ENCODE data around the gene NUDCD3.
"Not testable (repeated sequence)": the region's sequence is repeated elsewhere in the genome, so short reads cannot be mapped to it uniquely, and the experiment has no call there.

NUDCD3 gene

GRCh38 chr7:44445986-44446671, 44.3 kb downstream of the NUDCD3 start:
- no peak for DNase-seq

GRCh38 chr7:44441079-44441478, 49.4 kb downstream of the NUDCD3 start:
- DNase-seq = no peak

GRCh38 chr7:44440577-44441078, 49.8 kb downstream of the NUDCD3 start:
- no peak for DNase-seq

GRCh38 chr7:44439926-44440325, 50.5 kb downstream of the NUDCD3 start:
- DNase-seq = no peak

GRCh38 chr7:44438816-44439215, 51.6 kb downstream of the NUDCD3 start:
- DNase-seq = no peak

GRCh38 chr7:44434201-44434600, 56.3 kb downstream of the NUDCD3 start:
- no peak for DNase-seq

- DNase-seq = no peak
These were observed 57.0 kb downstream of the NUDCD3 start for GRCh38 chr7:44433255-44434022.

- DNase-seq = no peak
These were observed 58.0 kb downstream of the NUDCD3 start for GRCh38 chr7:44432381-44432977.

GRCh38 chr7:44431091-44431608, 59.3 kb downstream of the NUDCD3 start:
- no peak for DNase-seq

- no peak for DNase-seq
These were observed 60.4 kb downstream of the NUDCD3 start for GRCh38 chr7:44430054-44430453.

GRCh38 chr7:44424762-44425161, 65.7 kb downstream of the NUDCD3 start:
- not testable (repeated sequence) for DNase-seq

- DNase-seq = no peak
These were observed 73.5 kb downstream of the NUDCD3 start for GRCh38 chr7:44416941-44417340.

- DNase-seq = no peak
These were observed 74.9 kb downstream of the NUDCD3 start for GRCh38 chr7:44415510-44415909.

GRCh38 chr7:44415047-44415446, 75.4 kb downstream of the NUDCD3 start:
- DNase-seq = no peak

- DNase-seq = no peak
These were observed 79.2 kb downstream of the NUDCD3 start for GRCh38 chr7:44411306-44411705.

GRCh38 chr7:44408596-44408995, 81.9 kb downstream of the NUDCD3 start:
- no peak for DNase-seq

- no peak for DNase-seq
These were observed 86.7 kb downstream of the NUDCD3 start for GRCh38 chr7:44403775-44404174.

GRCh38 chr7:44403176-44403759, 87.2 kb downstream of the NUDCD3 start:
- no peak for DNase-seq

GRCh38 chr7:44402401-44403060, 87.9 kb downstream of the NUDCD3 start:
- no peak for DNase-seq

GRCh38 chr7:44401692-44402091, 88.8 kb downstream of the NUDCD3 start:
- no peak for DNase-seq

GRCh38 chr7:44400033-44400511, 90.4 kb downstream of the NUDCD3 start:
- DNase-seq = no peak

GRCh38 chr7:44398953-44399574, 91.4 kb downstream of the NUDCD3 start:
- DNase-seq = no peak

Data from activated CD4-positive, alpha-beta T cell treated with anti-CD3 and anti-CD28 coated beads, Interleukin-2, Interleukin-6, amounts not matched to agents 100 ng/mL and 50 ng/mL, durations not matched to agents 16 hours and 8 hours (primary cell).